NCI-H82 (cell line): ENCODE results near the gene ASIC5.

Experiments used
- DNase-seq: peaks from one replicate; lab custom pipeline; 2025; lab: John Stamatoyannopoulos, UW

The ASIC5 gene

DNA sequence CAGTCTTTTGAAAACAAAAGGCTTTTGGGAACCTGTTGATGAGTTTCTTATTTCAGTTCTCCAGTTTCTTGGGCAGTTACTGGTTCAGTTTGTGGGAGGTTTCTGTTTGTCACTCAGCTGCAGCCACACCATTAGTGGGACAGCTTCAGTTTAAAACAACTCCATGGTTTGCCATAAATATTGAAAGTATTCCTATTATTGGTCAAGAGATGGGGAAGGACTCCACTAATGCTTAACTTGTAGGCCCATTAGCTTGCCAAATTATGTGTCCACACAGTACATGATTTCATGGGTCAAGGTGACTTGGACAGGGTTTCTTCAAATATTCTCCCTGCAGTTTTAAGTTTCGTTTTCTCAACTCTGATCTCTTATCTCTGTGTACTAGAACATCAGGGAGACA is 15.5 kb upstream of the ASIC5 start:
- DNase-seq: no peak

DNA sequence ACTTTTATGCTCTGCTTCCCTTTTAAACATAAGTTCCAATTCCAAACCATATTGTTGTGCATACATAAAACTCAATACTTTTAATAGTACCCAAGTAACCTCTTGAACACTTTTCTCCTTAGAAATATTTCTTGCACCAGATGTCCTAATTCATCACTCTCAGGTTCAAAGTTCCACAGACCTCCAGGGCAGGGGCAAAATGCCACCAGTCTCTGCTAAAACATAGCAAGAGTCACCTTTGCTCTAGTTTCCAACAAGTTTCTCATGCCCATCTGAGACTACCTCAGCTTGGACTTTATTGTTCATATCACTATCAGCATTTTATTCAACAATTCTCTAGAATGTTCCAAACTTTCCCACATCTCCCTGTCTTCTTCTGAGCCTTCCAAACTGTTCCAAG is 13.7 kb upstream of the ASIC5 start:
- DNase-seq: no peak

DNA sequence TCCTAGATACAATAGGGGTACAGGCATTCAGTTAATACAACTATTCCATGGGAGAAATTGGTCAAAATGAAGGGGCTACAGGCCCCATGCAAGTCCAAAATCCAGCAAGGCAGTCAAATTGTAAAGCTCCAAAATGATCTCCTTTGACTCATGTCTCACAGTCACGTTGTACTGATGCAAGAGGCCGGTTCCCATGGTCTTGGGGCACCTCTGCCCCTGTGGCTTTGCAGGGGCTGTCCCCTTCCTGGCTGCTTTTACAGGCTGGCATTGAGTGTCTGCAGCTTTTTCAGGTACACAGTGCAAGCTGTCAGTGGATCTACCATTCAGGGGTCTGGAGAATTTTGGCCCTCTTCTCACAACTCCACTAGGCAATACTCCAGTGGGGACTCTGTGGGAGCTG is 12.5 kb upstream of the ASIC5 start:
- DNase-seq: no peak

DNA sequence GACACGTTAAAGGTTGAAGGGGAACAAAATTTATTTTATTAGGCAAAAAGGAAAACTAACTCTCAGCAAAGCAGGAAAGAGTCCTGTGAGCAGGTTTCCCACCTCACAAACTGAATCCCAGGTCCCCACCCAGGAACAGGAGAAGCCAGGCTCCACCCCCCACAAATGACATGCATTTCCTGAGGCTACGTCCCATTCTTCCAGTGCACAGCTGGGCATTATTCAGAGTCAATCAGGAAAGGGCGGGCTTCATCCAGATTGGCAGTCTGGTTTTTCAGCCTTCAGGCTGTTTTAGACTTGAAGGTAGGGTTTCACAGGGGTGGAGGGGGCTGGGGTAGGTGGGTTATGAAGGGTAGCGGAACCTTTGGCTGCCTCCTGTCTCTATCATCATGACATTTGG is 11.9 kb upstream of the ASIC5 start:
- DNase-seq: peak; percentile 2

DNA sequence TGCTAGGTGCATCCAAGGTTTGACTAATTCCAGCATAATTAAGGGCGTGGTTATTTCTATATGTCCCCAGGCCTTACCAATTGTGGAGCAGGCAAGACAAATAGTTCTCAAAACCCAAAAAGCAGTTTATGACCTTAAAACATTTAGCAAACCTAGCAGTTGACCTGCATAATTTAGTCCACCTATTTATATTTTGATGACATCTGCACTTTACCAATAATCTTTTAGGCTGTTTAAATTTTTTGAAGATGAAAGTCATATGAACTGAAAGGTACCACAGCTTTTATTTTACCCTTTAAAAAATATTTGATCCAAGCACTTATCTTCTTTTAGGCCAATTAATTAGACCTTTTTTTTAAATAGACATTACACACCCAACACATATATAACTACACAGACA is 9.8 kb upstream of the ASIC5 start:
- no peak for DNase-seq

DNA sequence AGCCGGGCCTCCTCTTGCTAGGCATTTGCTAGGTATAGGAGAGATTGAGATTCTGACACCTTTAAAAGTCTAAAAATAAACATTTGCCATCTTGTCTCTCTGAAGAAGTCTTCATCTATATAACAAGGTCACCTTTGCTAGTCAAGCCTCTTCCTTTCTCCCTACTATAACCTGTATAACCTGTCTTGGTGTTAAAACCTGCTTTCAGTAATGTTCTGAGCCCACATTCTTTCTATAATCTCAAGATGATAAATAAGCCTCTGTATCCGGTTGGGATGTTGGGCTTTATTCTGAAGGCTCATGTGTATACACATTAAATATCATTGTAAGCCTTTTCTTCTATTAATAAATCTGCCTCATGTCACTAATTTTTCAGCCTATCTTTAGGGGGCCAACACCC is 10.2 kb downstream of the ASIC5 start:
- DNase-seq: no peak

DNA sequence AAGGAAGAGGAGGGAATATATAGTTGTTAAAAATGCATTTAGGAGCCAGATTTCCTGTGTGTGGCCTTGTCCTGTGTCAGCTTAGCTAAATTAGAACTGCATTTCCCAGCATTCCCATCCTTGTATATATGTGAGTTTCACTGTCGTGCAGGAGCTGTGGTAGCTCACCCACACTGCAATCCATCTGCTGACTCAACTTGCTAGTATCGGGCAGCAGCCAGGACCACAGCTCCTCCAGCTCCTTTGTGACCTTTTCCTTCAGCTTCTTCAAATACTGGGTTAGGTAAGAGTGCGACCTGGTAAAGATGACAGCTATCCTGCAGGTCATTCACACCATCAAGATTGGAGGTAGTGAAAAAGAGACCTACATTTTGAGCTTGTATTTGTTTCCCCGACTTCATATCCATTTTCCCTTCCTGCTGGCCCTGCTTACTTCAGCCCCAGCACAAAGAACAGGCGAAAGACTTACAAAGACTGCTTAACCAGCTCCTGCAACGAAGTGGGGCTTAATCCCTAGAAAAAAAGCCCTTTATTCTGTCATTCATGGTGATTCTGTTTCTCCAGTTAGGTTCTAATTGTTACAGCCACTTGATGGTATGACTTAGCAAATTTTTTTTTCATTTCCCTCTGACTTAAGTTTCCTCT is 11.4 kb downstream of the ASIC5 start:
- no peak for DNase-seq

DNA sequence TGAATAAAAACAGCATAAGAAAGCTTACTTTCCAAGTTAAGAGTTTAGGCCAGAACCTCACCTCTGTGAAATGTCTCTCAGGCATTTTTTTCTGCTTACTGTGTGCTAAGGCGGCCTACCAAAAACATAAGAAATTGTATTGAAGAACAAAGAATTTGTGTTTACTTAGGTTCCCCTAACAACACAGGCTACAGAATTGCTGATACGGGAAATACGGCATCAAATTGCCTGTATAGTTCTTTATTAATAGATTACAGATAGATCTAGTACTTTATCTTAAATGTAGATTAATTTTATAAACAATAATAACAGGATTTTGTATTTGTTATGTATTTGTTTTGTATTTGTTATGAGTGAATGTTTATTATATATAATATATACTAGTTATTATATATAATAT is 12.9 kb downstream of the ASIC5 start:
- no peak for DNase-seq

DNA sequence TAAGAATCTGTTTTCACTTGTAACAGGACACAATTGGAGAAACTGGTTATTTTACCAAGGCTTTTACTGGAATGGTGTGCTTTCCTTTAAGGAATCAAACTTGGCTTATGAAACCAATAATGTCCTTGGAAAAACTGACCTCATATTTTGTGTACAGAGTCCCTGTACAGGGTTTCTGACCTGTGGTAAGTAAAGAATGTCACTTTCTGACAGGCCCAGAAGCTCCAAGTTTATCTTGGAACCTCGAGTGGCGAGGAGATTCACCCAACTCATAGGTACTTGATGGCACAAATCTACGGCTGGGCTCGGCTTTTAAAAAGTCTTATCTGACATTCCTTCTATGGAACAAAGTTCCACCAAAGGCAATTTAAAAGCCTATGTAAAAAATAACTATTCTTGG is 17.0 kb downstream of the ASIC5 start:
- no peak for DNase-seq

DNA sequence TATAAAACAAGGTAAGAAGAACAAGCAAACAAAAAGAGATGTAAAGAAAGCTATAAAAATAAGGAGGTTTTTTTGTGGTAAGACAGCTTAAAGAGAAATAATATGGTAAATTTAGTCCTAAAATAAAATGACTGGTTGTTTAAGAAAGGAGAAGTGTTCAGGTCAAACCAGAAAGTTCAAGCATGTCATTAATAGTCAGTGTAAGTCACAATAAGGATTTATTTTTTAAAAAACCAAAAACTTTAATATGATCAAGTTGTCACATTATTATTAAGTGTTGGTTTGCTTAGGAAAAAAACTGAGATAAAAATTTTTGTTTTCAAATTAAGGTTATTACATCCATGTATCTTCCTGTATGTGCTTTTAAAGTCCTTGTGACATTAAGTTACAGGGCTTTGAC is 19.1 kb downstream of the ASIC5 start:
- no peak for DNase-seq

DNA sequence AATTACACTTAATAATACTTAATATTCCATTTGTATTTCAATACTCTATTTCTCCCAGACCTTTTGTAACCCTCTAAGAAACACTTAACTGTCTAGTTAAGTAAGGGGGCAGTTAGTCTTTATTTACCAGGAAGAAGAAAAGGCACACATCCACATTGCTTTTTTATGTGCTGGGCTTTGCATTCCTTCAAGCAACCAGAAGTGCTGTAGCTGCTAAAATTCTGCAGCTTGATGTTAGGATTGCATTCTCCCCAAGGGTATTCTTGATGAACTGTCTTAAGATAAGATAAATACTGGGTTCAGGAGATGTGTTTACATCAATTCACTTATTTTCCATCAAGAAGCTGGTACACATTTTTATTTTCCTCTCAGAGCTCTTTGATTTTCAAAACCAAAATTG is 24.0 kb downstream of the ASIC5 start:
- DNase-seq: no peak

DNA sequence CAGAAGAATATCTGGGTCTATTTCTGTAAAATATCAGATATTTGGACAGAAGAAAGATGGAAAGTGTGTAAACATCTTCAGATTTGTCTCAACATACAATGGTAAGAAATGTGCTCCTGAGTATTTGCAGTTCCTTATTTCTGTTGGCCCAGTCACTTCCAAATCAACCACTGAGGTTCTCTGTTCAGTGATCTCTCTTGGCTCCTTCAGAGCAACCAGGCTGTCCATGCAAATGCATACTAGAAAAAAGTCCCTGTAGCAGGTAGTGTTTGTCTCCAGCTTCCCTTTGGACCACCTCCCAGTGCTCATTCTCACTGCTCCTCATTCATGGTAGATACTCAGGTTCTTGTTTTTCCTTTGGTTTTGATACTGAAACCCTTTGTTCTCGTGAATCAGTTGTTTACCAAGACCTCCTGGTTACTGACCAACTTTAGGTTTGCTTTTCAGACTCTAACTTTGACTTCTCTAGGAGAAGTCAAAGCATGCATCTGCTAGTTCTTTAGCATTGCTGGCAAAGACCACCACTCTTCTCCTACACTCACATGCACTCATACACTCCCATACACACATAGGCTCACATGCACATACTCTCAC is 28.8 kb downstream of the ASIC5 start:
- no peak for DNase-seq

DNA sequence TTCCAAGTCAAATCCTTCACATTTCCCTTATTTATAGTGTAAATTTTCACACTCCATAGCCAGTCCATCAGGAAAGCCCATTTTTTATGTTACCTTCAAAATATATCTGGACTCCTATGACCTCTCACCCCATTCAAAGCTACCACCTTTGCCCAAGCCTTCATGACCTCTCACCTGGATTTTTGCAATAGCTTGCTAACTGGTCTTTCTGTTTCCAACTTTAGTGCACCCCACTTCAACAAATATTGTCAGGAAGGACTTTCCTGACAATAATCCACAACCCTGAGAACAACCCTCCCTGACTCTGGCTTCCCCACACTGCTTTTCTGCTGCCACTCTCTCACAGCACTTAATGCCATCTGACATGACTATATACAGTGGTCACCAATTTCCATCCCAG is 33.4 kb downstream of the ASIC5 start:
- DNase-seq: no peak

DNA sequence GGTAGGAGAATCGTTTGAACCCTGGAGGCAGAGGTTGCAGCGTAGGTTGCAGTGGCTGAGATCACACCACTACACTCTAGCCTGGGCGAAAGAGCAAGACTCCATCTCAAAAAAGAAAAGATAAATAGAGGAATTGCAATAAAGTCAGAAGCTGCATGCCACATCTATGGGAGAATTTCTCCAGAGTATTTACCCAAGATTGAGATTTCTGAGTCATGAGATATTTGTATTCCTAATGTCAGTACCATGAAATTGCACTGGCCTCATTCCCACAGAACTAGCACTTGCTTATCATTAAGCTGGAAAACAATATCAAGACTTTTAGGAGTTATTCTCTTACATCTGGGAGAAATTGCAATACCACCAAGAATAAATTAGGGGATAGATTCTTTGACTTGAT is 37.4 kb downstream of the ASIC5 start:
- DNase-seq: no peak

DNA sequence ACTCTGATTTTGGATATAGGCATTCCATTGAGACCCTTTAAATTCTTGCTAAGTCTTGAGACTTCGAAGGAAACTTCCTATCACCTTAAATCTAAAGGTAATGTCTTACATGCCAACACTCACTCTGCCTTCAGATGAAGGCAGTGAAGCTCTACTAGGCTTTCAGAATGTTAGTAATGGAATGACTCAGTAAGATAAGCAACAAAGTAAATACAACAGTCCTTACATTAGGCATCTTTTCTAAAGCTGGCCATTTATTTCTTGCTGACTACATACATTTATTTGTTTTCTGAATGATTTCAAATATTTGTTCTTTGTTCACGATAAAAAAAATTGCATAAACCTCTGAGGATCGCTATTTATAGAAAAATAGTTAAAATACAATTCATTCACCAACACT is 43.5 kb downstream of the ASIC5 start:
- DNase-seq: no peak

DNA sequence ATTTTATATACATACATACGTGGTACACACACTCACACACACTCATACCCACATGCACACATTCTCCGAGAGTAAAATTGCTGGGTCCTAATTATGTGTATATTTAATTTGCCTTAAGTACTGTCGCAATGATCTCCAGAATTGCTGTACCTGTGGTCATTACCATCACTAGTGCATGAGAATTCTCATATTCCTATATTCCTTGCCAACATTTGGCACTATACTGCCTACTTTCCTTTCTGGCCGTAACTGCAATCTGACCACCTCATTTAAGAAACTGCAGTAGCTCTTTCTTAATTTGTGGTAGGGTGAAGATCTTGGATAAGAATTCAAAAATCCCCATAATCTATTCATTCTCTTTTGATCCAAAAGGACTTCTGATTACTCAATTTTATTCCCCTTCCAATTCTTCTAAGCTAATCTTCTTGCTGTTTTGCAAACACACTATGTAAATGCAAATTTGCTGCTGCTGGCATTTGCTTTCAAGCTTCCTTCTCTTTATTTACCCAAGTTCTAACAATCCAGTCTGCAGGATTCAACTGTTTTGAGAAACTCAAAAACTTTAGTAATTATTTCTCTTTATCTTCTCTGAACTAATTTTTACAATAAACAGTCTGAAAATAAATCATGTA is 45.1 kb downstream of the ASIC5 start:
- DNase-seq: no peak

DNA sequence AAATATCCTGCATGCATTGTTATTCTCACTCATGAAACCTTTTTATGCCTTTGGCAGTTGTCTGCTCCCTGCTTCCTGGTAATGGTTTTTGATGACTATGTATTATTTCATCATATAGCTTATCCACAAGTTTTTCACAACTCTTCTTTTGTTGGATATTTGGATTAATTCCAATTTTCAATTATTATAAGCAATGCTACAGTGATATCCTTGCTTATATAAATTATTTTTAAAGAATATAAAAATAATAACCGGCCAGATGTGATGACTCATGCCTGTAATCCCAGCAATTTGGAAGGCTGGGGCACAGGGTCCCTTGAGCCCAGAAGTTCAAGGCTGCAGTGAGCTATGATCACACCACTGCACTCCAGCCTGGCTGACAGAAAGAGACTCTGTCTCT is 47.0 kb downstream of the ASIC5 start:
- no peak for DNase-seq

DNA sequence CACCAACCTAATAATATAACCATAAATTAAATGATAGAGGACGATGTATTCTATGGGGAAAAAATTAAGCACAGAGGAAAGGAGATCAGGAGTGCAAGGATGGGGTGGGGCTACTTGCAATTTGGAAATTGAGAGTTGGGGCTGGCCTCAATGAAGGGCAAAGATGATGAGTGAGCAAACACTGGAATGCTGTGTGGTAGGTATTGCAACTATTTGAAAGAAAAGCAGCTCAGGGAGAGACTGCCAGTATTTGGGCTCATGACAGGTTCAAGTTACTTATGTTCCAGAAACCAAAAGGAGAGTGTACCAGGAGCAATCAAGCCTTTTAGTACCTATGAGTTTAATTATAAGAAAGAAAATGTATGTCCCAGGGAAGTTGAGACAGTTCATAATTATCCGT is 47.4 kb downstream of the ASIC5 start:
- DNase-seq: no peak

DNA sequence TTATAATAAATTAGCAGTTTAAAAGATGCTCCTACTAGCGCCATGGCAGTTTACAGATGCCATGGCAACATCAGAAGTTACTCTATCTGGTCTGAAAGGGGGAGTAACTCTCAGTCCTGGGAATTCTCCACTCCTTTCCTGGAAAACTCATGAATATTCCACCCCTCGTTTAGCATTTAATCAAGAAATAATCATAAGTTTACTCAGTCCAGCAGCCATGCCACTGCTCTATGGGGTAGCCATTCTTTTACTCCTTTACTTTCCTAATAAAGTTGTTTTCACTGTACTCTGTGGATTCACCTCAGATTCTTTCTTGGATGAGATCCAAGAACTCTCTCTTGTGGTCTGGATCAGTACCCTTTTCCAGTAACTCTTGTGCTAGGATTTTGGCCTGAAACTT is 55.0 kb downstream of the ASIC5 start:
- DNase-seq: no peak

DNA sequence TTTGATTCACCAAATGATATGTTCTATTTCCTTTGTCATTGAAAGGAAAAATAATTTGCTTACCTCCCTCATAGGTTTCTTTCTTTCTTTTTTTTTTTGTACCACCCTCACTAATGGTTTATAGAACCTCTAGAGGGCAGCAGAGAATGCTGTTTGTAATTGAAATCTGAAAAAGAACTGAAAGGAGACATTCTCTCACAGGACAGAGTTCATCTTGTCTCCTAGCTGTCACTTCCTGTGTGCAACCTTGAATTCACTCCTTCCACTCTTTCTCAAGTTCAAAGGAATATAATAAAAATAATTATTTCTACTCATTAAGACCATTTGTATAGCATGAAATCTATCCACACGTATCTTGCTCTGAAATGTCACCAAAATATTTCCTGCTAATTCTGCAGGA is 56.2 kb downstream of the ASIC5 start:
- DNase-seq: peak; percentile 80

DNA sequence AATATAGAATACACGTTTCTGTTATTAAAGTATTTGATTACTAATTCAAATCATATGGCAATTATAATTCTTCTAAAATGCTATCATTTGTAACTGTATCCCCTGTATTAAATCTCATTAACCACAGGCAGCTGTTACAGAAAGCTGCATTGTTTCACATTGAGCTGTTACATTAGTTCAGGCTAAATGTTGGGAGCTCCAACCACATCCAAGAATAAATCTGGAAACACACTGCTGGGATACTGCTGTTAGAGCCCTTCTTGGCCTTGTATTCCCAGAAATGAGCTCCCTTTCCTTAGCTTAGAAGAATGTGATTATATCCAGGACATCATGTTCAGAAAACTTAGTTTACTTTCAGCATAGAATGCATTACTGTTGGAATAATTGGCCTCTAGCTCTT is 59.1 kb downstream of the ASIC5 start:
- peak; percentile 44 for DNase-seq

DNA sequence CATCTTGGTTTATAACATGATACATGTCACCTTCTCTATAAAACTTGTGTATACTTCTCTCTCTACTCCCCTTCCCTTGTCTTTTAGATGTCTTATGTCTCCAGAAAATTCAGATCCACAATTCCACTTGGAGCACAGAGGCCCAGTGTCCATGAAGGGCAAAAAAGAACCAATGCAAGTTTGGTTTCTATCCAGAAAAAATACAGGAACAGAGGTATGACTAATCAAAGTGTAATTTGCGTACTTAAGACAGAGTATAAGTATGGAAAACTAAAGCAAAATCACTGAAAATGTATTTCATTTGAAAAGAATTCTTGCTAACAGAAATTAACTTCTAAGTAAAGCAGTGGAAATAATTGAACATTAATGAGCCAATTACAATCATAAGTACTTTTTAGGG is 61.1 kb downstream of the ASIC5 start:
- no peak for DNase-seq

DNA sequence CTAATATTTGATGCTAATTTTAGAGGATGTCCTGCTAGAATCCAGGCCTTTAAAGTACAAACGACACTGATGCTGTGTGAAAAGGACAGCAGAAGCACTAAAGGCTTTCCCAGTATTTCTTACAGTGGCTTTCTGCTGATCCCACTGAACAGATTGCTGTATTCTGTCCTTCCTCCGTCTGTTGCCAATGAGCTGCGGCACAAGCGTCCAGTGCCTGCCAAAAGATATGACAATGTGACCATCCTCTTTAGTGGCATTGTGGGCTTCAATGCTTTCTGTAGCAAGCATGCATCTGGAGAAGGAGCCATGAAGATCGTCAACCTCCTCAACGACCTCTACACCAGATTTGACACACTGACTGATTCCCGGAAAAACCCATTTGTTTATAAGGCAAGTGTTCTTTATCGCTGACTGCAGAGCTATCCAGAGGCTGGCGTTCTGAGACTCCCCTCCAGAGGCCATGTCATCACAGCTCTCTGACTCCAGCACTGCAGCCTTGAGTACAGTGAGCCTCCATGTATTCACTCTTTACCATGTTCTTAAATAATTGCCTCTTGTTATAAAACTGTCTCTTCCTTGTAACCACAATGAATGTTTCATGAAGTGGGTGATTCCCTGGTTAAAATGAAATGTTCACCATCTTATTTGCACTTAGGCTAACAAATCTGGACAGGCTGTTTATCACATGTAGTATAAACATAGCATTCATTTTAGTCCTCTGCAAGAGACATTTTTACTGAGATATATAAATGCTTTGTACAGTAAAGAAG is 63.7 kb downstream of the ASIC5 start:
- no peak for DNase-seq
